H1 (cell line): ENCODE data around the gene EBF3. TPM values are rescaled to one million over a fixed set of nuclear protein-coding genes. Genes with fewer than 3 reads are reported as not detected.

Source experiments
- CTCF ChIA-PET: fragments of 300-600 bp; sonication (Branson Sonifier 250); formaldehyde crosslinking; loops from one replicate; lab custom pipeline; 2021; ENCODE audit not compliant: partially characterized antibody; lab: Charles Lee
- POLR2A ChIA-PET: fragments of 300-600 bp; sonication (Branson Sonifier 250); formaldehyde crosslinking; loops from one replicate; lab custom pipeline; 2021; ENCODE audit warnings: inconsistent platforms; ENCODE audit not compliant: partially characterized antibody; lab: Charles Lee
- DNase-seq, 2 experiments: peaks; one replicate each; pipeline versions ENCODE4 v3.0.0 to v3.0.0-alpha.2; 2010 to 2022; ENCODE audit warnings: low spot score in 2 of 2, low read depth in 1 of 2, mixed read lengths in 1 of 2
- FAIRE-seq: peaks from 2 replicates; lab custom pipeline; 2011; peaks lifted over from hg19 to GRCh38; lab: Jason Lieb, UNC
- H2AFZ ChIP-seq: 2 replicates; pipeline ENCODE4 v1.8.1; 2012; ENCODE audit warnings: low read length, inconsistent platforms
- H2AK5ac ChIP-seq: 2 replicates; pipeline ENCODE4 v1.6.1; 2013; ENCODE audit warnings: low read depth, low read length
- H2BK120ac ChIP-seq: replicated peaks from 2 replicates; pipeline ENCODE3; 2013; ENCODE audit warnings: low read depth, low read length, inconsistent platforms
- H2BK12ac ChIP-seq: 2 replicates; pipeline ENCODE4 v1.6.1; 2013; ENCODE audit warnings: low read depth, low read length
- H2BK15ac ChIP-seq: 2 replicates; pipeline ENCODE4 v1.6.1; 2013; ENCODE audit warnings: low read length
- H2BK20ac ChIP-seq: 2 replicates; pipeline ENCODE4 v1.6.1; 2013; ENCODE audit warnings: low read length
- H2BK5ac ChIP-seq: 2 replicates; pipeline ENCODE4 v1.6.1; 2013; ENCODE audit warnings: low read depth, low read length
- H3K14ac ChIP-seq: 2 replicates; pipeline ENCODE4 v1.6.1; 2013; ENCODE audit warnings: inconsistent platforms; ENCODE audit not compliant: insufficient read length
- H3K18ac ChIP-seq: 2 replicates; pipeline ENCODE4 v1.6.1; 2013; ENCODE audit warnings: low read length; ENCODE audit errors: extremely low read depth
- H3K23ac ChIP-seq: 2 replicates; pipeline ENCODE4 v1.6.1; 2013; ENCODE audit warnings: inconsistent platforms; ENCODE audit not compliant: insufficient read length
- H3K23me2 ChIP-seq: 2 replicates; pipeline ENCODE4 v1.6.1; 2013; ENCODE audit warnings: low read depth, low read length
- H3K27ac ChIP-seq: 2 replicates; pipeline ENCODE4 v1.6.1; 2011; ENCODE audit warnings: low read depth, low read length, inconsistent platforms
- H3K27me3 ChIP-seq, 4 experiments: replicated peaks in 1 of 4; 1 replicate in 1 of 4; 2 replicates in 3 of 4; pipeline versions ENCODE4 v1.6.1 to v1.8.1; 2011 to 2013; ENCODE audit warnings: low read length in 3 of 4, mild to moderate bottlenecking in 3 of 4, inconsistent platforms in 2 of 4, mixed read lengths in 2 of 4, moderate library complexity in 1 of 4; ENCODE audit not compliant: control insufficient read depth in 3 of 4, insufficient read depth in 3 of 4; ENCODE audit errors: extremely low read depth in 1 of 4
- H3K36me3 ChIP-seq, 4 experiments: 2 replicates each; pipeline versions ENCODE4 v1.6.1 to v1.8.1; 2011 to 2013; ENCODE audit warnings: mild to moderate bottlenecking in 4 of 4, low read length in 3 of 4, moderate library complexity in 2 of 4, control low read depth in 1 of 4, inconsistent platforms in 1 of 4; ENCODE audit not compliant: insufficient read depth in 4 of 4, control insufficient read depth in 2 of 4
- H3K4ac ChIP-seq: replicated peaks from 2 replicates; pipeline ENCODE3; 2013; ENCODE audit warnings: low read length, low read depth, mixed read lengths, inconsistent platforms; ENCODE audit not compliant: insufficient read length
- H3K4me1 ChIP-seq, 4 experiments: replicated peaks in 1 of 4; 1 replicate in 1 of 4; 2 replicates in 3 of 4; pipeline versions ENCODE4 v1.6.1 to v1.8.1; 2011 to 2013; ENCODE audit warnings: low read length in 3 of 4, inconsistent platforms in 2 of 4, mixed read lengths in 1 of 4; ENCODE audit not compliant: insufficient read depth in 4 of 4, control insufficient read depth in 3 of 4
- H3K4me2 ChIP-seq, 2 experiments: 2 replicates each; pipeline versions ENCODE4 v1.6.1 to v1.8.1; 2011 to 2013; ENCODE audit warnings: low read depth in 2 of 2, low read length in 2 of 2, control low read depth in 1 of 2, inconsistent platforms in 1 of 2, mild to moderate bottlenecking in 1 of 2; ENCODE audit not compliant: insufficient read depth in 1 of 2
- H3K4me3 ChIP-seq, 4 experiments: fragments of 200-600, 300-600 bp in 1 of 4; sonication (generic), shearing (Covaris generic), sonication (Bioruptor Twin) in 1 of 4; 2 replicates each; pipeline versions ENCODE4 v1.5.1 to v1.8.1; 2011 to 2016; ENCODE audit warnings: low read length in 4 of 4, low read depth in 3 of 4, control low read depth in 2 of 4, inconsistent platforms in 2 of 4, mild to moderate bottlenecking in 2 of 4, mixed read lengths in 1 of 4, moderate library complexity in 1 of 4; ENCODE audit not compliant: insufficient read depth in 2 of 4; ENCODE audit errors: extremely low read depth in 1 of 4
- H3K56ac ChIP-seq: replicated peaks from 2 replicates; pipeline ENCODE3; 2013; ENCODE audit warnings: low read depth, mild to moderate bottlenecking, mixed read lengths, low read length, inconsistent platforms; ENCODE audit not compliant: insufficient read length
- H3K79me1 ChIP-seq: 2 replicates; pipeline ENCODE4 v1.6.1; 2013; ENCODE audit warnings: low read depth, low read length, control low read depth
- H3K79me2 ChIP-seq, 2 experiments: 2 replicates each; pipeline versions ENCODE4 v1.6.1 to v1.8.1; 2012 to 2013; ENCODE audit warnings: low read length in 2 of 2, mild to moderate bottlenecking in 2 of 2, inconsistent platforms in 1 of 2; ENCODE audit not compliant: insufficient read depth in 2 of 2, control insufficient read depth in 1 of 2
- H3K9ac ChIP-seq, 4 experiments: replicated peaks in 1 of 4; 1 replicate in 1 of 4; 2 replicates in 3 of 4; pipeline versions ENCODE4 v1.6.1 to v1.8.1; 2011 to 2013; ENCODE audit warnings: low read depth in 3 of 4, low read length in 3 of 4, control low read depth in 2 of 4, mild to moderate bottlenecking in 2 of 4, moderate library complexity in 2 of 4, inconsistent platforms in 1 of 4; ENCODE audit errors: extremely low read depth in 1 of 4
- H3K9me3 ChIP-seq, 2 experiments: 2 replicates each; pipeline versions ENCODE4 v1.6.1 to v1.8.1; 2012 to 2013; ENCODE audit warnings: mild to moderate bottlenecking in 2 of 2, moderate library complexity in 2 of 2, control low read depth in 1 of 2, inconsistent platforms in 1 of 2, low read depth in 1 of 2, low read length in 1 of 2, mixed read lengths in 1 of 2; ENCODE audit not compliant: insufficient read depth in 2 of 2
- H4K20me1 ChIP-seq, 2 experiments: replicated peaks in 1 of 2; 2 replicates each; pipeline versions ENCODE3 to v1.8.1; 2011 to 2013; ENCODE audit warnings: inconsistent platforms in 2 of 2, low read length in 2 of 2, mild to moderate bottlenecking in 1 of 2; ENCODE audit not compliant: insufficient read depth in 2 of 2, control insufficient read depth in 1 of 2
- H4K5ac ChIP-seq: 2 replicates; pipeline ENCODE4 v1.6.1; 2013; ENCODE audit warnings: low read length, low read depth, mixed read lengths, inconsistent platforms; ENCODE audit not compliant: insufficient read length
- H4K8ac ChIP-seq: 2 replicates; pipeline ENCODE4 v1.8.0; 2013; ENCODE audit warnings: mild to moderate bottlenecking, moderate library complexity, low read length, inconsistent platforms; ENCODE audit not compliant: insufficient read depth; ENCODE audit errors: extremely low read depth
- H4K91ac ChIP-seq: replicated peaks from 2 replicates; pipeline ENCODE3; 2013; ENCODE audit warnings: low read length, mixed read lengths, inconsistent platforms; ENCODE audit not compliant: insufficient read length
- ASH2L ChIP-seq: fragments of 200-600, 300-600 bp; sonication (generic); IDR thresholded peaks from one replicate; pipeline ENCODE4 v1.7.1; 2017; ENCODE audit warnings: low read length
- ATF3 ChIP-seq: IDR thresholded peaks from 2 replicates; pipeline ENCODE4 v1.6.1; 2011; ENCODE audit warnings: low read depth, mild to moderate bottlenecking, low read length; ENCODE audit not compliant: insufficient read depth
- CTCF ChIP-seq, 3 experiments: IDR thresholded peaks; 1 replicate in 2 of 3; 2 replicates in 1 of 3; pipeline versions ENCODE4 v1.5.1 to v1.6.1; 2011; ENCODE audit warnings: low read length in 3 of 3, mild to moderate bottlenecking in 3 of 3, inconsistent platforms in 2 of 3, low read depth in 1 of 3, moderate library complexity in 1 of 3; ENCODE audit not compliant: insufficient read depth in 1 of 3; ENCODE audit errors: control extremely low read depth in 1 of 3
- KDM5A ChIP-seq: fragments of 200-600 bp; IDR thresholded peaks from 2 replicates; pipeline ENCODE4 v1.7.1; 2012; ENCODE audit warnings: mild to moderate bottlenecking, low read length, inconsistent platforms, mixed read lengths
- POU5F1 ChIP-seq: IDR thresholded peaks from 2 replicates; pipeline ENCODE4 v1.6.1; 2011; ENCODE audit warnings: low read depth, mild to moderate bottlenecking, low read length, moderate library complexity
- RNF2 ChIP-seq: fragments of 200-900, 300-1000 bp; sonication (generic); IDR thresholded peaks from 2 replicates; pipeline ENCODE4 v1.7.1; 2016; ENCODE audit warnings: borderline replicate concordance, low read depth, mild to moderate bottlenecking, antibody characterized with exemption, low read length; ENCODE audit not compliant: poor library complexity, severe bottlenecking; ENCODE audit errors: missing control alignments
- SIX5 ChIP-seq: IDR thresholded peaks from 2 replicates; pipeline ENCODE4 v1.6.1; 2011; ENCODE audit warnings: mild to moderate bottlenecking, low read depth, low read length
- SP2 ChIP-seq: IDR thresholded peaks from 2 replicates; pipeline ENCODE4 v1.6.1; 2012; ENCODE audit warnings: mild to moderate bottlenecking, low read length, inconsistent platforms
- SP4 ChIP-seq: IDR thresholded peaks from 2 replicates; pipeline ENCODE4 v1.6.1; 2012; ENCODE audit warnings: low read length, inconsistent platforms
- SRF ChIP-seq: IDR thresholded peaks from 2 replicates; pipeline ENCODE4 v1.6.1; 2011; ENCODE audit warnings: mild to moderate bottlenecking, low read depth, low read length, moderate library complexity
- TAF7 ChIP-seq: optimal IDR thresholded peaks from 2 replicates; pipeline ENCODE3; 2011; ENCODE audit warnings: low read depth, mild to moderate bottlenecking, inconsistent platforms, low read length, moderate library complexity, borderline replicate concordance
- WGBS, 2 experiments: shearing (Covaris generic) in 1 of 2; methylation state at CpG; one replicate each; pipeline versions ENCODE4 v1.1.6 to v1.1.7; 2013 to 2015; ENCODE audit warnings: low lambda C conversion rate in 2 of 2, mixed read lengths in 2 of 2, inconsistent platforms in 1 of 2, low coverage in 1 of 2, missing lambda C conversion rate in 1 of 2; ENCODE audit not compliant: insufficient replicate concordance in 2 of 2, insufficient coverage in 1 of 2, insufficient read length in 1 of 2; ENCODE audit errors: extremely low coverage in 1 of 2, missing lambda C conversion rate in 1 of 2; 5-methylcytosine and 5-hydroxymethylcytosine counted together
- polyA plus RNA-seq, 7 experiments: library from polyadenylated mRNA; depleted of rRNA in 3 of 7; stranded (reverse) in 5 of 7; unstranded in 2 of 7; fragments of >200 nt in 5 of 7; fragments of 200-250 nt in 2 of 7; gene quantifications; 1 replicate in 5 of 7; 2 replicates in 1 of 7; 4 replicates in 1 of 7; pipeline versions ENCODE4 v1.2.1 to v1.2.3, GENCODE V29; 2011 to 2013; ENCODE audit warnings: missing spikeins in 2 of 7, mixed read lengths in 2 of 7
- total RNA-seq: library from RNA; stranded (reverse); fragmentation: NEBNext Ultra II Directional; extraction: Animal tissue kit (Norgen Biotek cat#: 25700); gene quantifications from 2 replicates; pipeline ENCODE4 v1.2.1, GENCODE V29; 2021

The EBF3 gene
- total and polyA plus RNA-seq, 2 of the 8 experiments (the other 6 are each of a cell fraction or from before 2014, with no cell fraction given), result 0.08 to 0.26 TPM

- H3K23ac ChIP-seq, result no peak overlapping the region
- ChIA-PET CTCF (interaction anchor here (1.1 to 2.2 kb wide), 2 partner anchors 9 to 13 kb away, joined by 3 to 9 read pairs; no protein-coding TSS in a partner anchor), POLR2A (no interaction called here)
- H3K18ac ChIP-seq, result no peak overlapping the region
- H2BK12ac ChIP-seq, result no peak overlapping the region
- H3K27ac ChIP-seq, result no peak overlapping the region
- DNase-seq (no peak), FAIRE-seq (no peak)
- no peak overlapping the region for H4K91ac ChIP-seq
- H4K20me1 ChIP-seq, result no peaks in the 10 kb centered on the region
- no peak overlapping the region for H2BK15ac ChIP-seq
- H2AFZ ChIP-seq, result no peak overlapping the region
- H4K5ac ChIP-seq, result no peak overlapping the region
- H3K14ac ChIP-seq, result no peak overlapping the region
- no peak overlapping the region for H3K4me2 ChIP-seq
- H2BK120ac ChIP-seq, result no peak overlapping the region
- H2AK5ac ChIP-seq, result no peak overlapping the region
- H3K9me3 ChIP-seq, result no peaks in the 10 kb centered on the region
- H3K23me2 ChIP-seq, result no peaks in the 10 kb centered on the region
- WGBS, 2 experiments, result 98% methylated on average over 29 of the region's 29 CpGs; no CpG with 5 or more reads in 1 of the 2 experiments
- H3K4me3 ChIP-seq, result no peak overlapping the region
- H3K4me1 ChIP-seq, result no peaks in the 10 kb centered on the region
- H3K9ac ChIP-seq, result no peak overlapping the region
- H3K79me1 ChIP-seq, result no peaks in the 10 kb centered on the region
- H2BK20ac ChIP-seq, result no peak overlapping the region
- H3K27me3 ChIP-seq, result no peaks in the 10 kb centered on the region
- no peaks in the 10 kb centered on the region for H3K36me3 ChIP-seq
- H3K56ac ChIP-seq, result no peak overlapping the region
- no peak overlapping the region for H3K4ac ChIP-seq
- H3K79me2 ChIP-seq, result no peaks in the 10 kb centered on the region
- peak overlapping the region; percentile 83; the same call in 1 of the 2 replicates for H4K8ac ChIP-seq
- H2BK5ac ChIP-seq, result no peak overlapping the region
- TF ChIP-seq SP4 (no peak), CTCF (IDR thresholded peaks at IDR 0.05; ENCODE audit: control extremely low read depth in 1 of 3, insufficient read depth in 1 of 3, low read depth in 1 of 3, low read length in 3 of 3) (no peak), POU5F1 (no peak), TAF7 (no peak), ASH2L (no peak), KDM5A (no peak), ATF3 (no peak), SP2 (no peak), SIX5 (no peak), RNF2 (no peak), SRF (no peak)
Observed at GRCh38 chr10:129840196-129840590, 123.9 kb downstream of the EBF3 start.
